Measurements from ENCODE around the gene ANKRD13B. TPM values are rescaled to one million over a fixed set of nuclear protein-coding genes. Genes with fewer than 3 reads are reported as not detected.

Gene ANKRD13B
- total and polyA plus RNA-seq, 2 of the 13 experiments (the other 11 are each of a cell fraction or from before 2014, with no cell fraction given): 1.7 to 1.8 TPM

DNA sequence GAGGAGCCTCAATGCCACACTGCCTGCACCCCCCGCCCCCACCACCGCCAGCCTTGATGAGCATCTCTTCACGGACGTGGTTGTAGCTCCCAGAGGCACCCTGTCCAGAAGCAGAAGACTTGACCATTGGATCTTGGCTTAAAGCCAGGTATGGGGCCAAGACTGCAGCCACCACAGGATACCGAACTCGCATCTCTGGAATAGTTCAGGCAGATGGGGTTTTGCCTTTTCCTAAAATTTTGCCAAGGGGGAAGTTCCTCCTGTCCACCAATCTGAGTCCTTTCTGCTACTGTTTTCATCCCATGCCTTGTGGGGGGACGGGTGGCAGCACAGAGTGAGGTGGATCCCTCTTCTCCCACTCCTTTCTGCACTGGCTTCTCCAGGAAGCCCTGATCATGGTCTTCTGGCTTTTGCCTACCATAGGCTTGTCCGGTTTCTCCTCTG is 28.8 kb downstream of the ANKRD13B start:
- TF ChIP-seq KAT8 (CRISPR knock-in tag; IDR thresholded peaks at IDR 0.05) (no peak), THAP11 (CRISPR knock-in tag; IDR thresholded peaks at IDR 0.05) (no peak), CREM (IDR thresholded peaks at IDR 0.05) (no peak), CREM (CRISPR knock-in tag; IDR thresholded peaks at IDR 0.05) (no peak), MBD4 (IDR thresholded peaks at IDR 0.05; ENCODE audit: borderline replicate concordance, low read length) (no peak), ZNF382 (CRISPR knock-in tag; IDR thresholded peaks at IDR 0.05; ENCODE audit: borderline replicate concordance) (no peak), ASH2L (IDR thresholded peaks at IDR 0.05; ENCODE audit: insufficient read length, low read depth, low read length) (no peak), NFYC (CRISPR knock-in tag; IDR thresholded peaks at IDR 0.05) (no peak), ZKSCAN8 (CRISPR knock-in tag; IDR thresholded peaks at IDR 0.05; ENCODE audit: borderline replicate concordance) (no peak)
- TF ChIP-seq, protein P1, sequence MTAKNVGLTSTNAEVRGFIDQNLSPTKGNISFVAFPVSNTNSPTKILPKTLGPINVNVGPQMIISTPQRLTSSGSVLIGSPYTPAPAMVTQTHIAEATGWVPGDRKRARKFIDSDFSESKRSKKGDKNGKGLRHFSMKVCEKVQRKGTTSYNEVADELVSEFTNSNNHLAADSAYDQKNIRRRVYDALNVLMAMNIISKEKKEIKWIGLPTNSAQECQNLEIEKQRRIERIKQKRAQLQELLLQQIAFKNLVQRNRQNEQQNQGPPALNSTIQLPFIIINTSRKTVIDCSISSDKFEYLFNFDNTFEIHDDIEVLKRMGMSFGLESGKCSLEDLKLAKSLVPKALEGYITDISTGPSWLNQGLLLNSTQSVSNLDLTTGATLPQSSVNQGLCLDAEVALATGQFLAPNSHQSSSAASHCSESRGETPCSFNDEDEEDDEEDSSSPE (CRISPR knock-in tag; IDR thresholded peaks at IDR 0.05): no peak
- TF ChIP-seq, protein P2, sequence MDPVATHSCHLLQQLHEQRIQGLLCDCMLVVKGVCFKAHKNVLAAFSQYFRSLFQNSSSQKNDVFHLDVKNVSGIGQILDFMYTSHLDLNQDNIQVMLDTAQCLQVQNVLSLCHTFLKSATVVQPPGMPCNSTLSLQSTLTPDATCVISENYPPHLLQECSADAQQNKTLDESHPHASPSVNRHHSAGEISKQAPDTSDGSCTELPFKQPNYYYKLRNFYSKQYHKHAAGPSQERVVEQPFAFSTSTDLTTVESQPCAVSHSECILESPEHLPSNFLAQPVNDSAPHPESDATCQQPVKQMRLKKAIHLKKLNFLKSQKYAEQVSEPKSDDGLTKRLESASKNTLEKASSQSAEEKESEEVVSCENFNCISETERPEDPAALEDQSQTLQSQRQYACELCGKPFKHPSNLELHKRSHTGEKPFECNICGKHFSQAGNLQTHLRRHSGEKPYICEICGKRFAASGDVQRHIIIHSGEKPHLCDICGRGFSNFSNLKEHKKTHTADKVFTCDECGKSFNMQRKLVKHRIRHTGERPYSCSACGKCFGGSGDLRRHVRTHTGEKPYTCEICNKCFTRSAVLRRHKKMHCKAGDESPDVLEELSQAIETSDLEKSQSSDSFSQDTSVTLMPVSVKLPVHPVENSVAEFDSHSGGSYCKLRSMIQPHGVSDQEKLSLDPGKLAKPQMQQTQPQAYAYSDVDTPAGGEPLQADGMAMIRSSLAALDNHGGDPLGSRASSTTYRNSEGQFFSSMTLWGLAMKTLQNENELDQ (CRISPR knock-in tag; IDR thresholded peaks at IDR 0.05; ENCODE audit: borderline replicate concordance): no peak
- Histone ChIP-seq H3K36me3 (replicated peaks in 1 of 2; ENCODE audit: control insufficient read depth in 1 of 2, insufficient read depth in 2 of 2, low read length in 2 of 2) (no peaks in the 10 kb centered on the region), H3K4me3 (replicated peaks in 1 of 3; ENCODE audit: insufficient read depth in 1 of 3, low read depth in 2 of 3, low read length in 3 of 3) (peak overlapping the region; percentile 70 to 77 (median 75); a peak in 4 of 6 replicates), H2AFZ (ENCODE audit: low read length) (no peak overlapping the region), H3K79me2 (ENCODE audit: insufficient read depth, low read length) (no peaks in the 10 kb centered on the region), H3K9ac (ENCODE audit: insufficient read depth, low read depth, low read length) (no peak overlapping the region), H3K9me3 (ENCODE audit: low read length) (no peaks in the 10 kb centered on the region), H3K4me2 (ENCODE audit: low read depth, low read length) (peak overlapping the region; percentile 99), H3K4me1 (ENCODE audit: insufficient read depth, low read length) (peaks cover 53% of the 10 kb centered on the region), H3K27ac (ENCODE audit: extremely low read length, insufficient read depth, low read length) (no peak overlapping the region), H4K20me1 (ENCODE audit: insufficient read depth, low read length) (no peaks in the 10 kb centered on the region), H3K27me3 (ENCODE audit: control insufficient read depth in 1 of 2, insufficient read depth in 2 of 2, low read length in 2 of 2) (peaks cover 4 to 49% of the 10 kb centered on the region in 2 experiments)
- FAIRE-seq (no peak), ATAC-seq (no peak), DNase-seq (ENCODE audit: low spot score) (no peak)
- ChIA-PET POLR2A (no interaction called here), CTCF (ENCODE audit: low intra/inter-chr PET ratio, low total read pairs) (no interaction called here)
- intact Hi-C loops (cut with micrococcal nuclease; ENCODE audit: unreplicated experiment): loop anchor here (5.0 kb wide), 1 partner anchor 141 kb away; no protein-coding TSS in a partner anchor
- in situ Hi-C loops (cut with HindIII; ENCODE audit: extremely low pct_ligation_motif_present, low pct_unique_long_range_greater_than_20kb): loop anchor here (10.0 kb wide), 1 partner anchor 153 kb away; no protein-coding TSS in a partner anchor
- BruUV-seq (replicated peaks): no TSS peak
- WGBS (ENCODE audit: low lambda C conversion rate): 3% methylated on average over 4 of the region's 8 CpGs

Data from HepG2 (cell line).